TTC549 (cell line): ENCODE results near the gene TTC13.

Experiments
- FAIRE-seq: peaks from 2 replicates; lab custom pipeline; 2012; peaks lifted over from hg19 to GRCh38; lab: Jason Lieb, UNC

The TTC13 gene

GRCh38 chr1:230943048-230943593 lies 35.5 kb downstream of the TTC13 start:
- peak; percentile 78 for FAIRE-seq

DNA sequence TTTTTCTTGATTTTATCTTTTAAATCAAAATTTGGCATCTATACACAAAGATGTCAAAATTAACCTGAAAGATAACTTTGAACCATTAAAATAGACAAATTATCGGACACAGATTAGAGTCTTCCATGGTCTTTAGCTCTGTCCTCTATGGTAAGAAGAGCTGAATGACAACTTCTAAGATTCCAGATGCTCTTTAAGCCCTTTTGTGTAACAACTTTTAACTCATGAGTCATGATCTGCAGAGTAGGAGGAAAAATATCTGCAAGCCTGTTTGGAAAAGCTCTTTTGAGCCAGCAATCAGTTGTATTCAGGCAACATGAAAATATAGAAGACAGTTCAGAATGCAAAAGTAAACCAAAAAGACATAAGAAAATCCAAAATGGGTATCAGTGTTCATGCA lies 37.8 kb downstream of the TTC13 start:
- FAIRE-seq, result no peak

GRCh38 chr1:230939806-230940489 lies 38.7 kb downstream of the TTC13 start:
- FAIRE-seq, result no peak

- no peak for FAIRE-seq
Observed at GRCh38 chr1:230938924-230939368, 39.7 kb downstream of the TTC13 start.

GRCh38 chr1:230937371-230937770 lies 41.3 kb downstream of the TTC13 start:
- no peak for FAIRE-seq

DNA sequence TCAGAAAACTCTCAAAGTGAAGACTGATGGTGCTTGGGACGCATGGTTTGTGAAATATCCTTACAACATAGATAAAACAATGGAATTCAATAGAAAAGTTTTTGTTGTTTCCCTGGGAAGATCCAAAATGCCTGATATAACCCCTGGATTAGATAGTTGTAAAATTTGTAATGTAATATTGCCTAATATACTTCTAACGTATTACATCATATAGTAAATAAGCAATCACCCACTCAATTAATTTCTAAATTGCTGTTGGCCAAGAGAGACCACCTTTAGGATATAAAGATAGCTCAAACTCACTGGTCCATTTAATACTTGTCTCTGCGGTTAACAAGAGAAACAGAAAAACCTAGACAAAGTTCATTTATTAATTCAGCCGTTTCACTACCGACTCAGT lies 42.2 kb downstream of the TTC13 start:
- no peak for FAIRE-seq

- FAIRE-seq, result no peak
Observed at GRCh38 chr1:230935852-230936251, 42.8 kb downstream of the TTC13 start.

GRCh38 chr1:230930986-230931385 lies 47.7 kb downstream of the TTC13 start:
- FAIRE-seq, result no peak

DNA sequence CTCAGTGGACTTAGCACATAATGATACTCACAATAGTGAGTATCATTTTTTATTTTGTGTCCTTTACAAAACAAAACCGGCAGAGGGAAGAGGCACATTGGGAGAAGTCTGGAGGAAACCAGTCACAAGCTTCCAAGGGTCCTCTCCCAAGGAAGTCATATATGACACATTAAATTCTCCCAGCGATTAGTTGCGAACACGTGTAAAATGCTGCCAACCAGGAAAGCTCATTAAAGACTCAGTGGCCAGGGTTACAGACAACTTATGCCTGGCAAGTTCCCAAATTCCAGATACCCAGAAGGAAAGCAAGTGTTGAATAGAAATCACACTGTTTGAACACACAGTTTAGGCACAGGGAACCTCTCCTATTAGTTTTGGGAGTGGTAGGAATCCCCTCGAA lies 52.5 kb downstream of the TTC13 start:
- FAIRE-seq, result no peak

DNA sequence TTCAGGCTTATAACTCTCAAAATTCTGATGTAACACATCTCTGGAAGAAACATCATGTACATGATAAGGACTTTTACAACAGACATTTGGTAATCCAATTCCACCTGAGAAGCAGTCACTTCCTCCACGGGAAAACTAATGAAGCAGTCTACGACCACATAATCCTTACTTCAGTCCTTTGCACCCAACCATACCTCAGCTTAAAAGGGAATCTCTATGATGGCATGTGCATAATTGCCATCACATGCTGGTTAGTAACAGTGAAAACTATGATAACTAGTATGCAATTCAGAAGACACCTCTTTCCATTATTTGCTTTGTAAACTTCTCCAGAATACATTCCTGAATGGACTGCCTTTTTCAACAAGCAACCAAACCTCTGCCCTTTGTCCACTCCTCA lies 53.1 kb downstream of the TTC13 start:
- no peak for FAIRE-seq

- no peak for FAIRE-seq
Observed at GRCh38 chr1:230923176-230923575, 55.5 kb downstream of the TTC13 start.

DNA sequence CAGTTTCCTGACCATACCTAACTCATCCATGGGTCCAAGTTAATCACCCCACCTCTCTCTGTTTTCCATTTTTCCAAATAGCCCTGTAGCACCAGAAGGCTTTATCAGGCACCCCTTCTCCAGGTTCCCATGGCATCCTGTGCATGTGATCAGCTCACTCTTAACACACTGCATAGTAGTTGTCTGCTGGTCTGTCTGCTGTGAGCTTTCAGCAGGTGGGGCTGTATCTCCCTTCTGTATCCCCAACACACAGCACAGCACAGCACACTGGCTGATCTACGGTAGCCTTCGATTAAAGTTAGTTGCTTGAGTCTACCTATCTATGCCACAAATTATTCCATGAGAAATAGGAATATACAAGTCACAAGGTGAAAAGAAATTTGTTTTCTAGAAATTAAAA lies 56.0 kb downstream of the TTC13 start:
- no peak for FAIRE-seq

- no peak for FAIRE-seq
Observed at GRCh38 chr1:230919207-230919606, 59.5 kb downstream of the TTC13 start.

- peak; percentile 92 for FAIRE-seq
Observed at GRCh38 chr1:230917284-230918135, 61.2 kb downstream of the TTC13 start.

DNA sequence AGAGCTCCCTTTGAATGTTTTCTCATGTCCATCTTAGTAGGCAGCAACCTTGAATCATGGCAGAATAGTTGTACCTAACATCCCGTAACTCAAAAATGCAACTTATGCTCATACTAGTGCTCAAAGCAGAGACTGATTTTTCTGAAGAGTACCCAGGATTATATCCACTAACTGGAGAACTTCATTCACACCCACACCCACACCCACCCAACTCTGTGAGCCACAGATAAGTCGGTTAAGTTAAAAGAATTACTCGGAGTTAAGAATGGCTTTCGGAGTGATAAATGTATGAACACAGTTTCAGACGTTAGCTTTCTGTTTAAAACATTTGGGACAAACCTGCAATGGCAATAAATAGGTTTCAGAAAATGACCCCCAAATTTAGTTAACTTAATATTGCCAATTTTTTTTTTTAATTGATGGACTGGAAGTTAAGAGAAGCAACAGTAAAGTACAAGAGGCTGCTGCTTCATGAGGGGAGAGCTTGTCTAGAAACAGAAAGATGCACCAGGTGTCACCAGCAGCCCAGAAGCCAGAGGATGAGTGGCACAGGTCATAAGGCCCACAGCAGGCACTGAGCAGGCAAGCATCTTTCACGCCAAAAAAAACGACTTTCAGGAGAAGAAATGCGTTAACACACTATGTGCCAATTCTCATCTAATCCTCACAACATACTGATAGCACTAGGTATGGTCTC lies 61.9 kb downstream of the TTC13 start:
- FAIRE-seq, result no peak

DNA sequence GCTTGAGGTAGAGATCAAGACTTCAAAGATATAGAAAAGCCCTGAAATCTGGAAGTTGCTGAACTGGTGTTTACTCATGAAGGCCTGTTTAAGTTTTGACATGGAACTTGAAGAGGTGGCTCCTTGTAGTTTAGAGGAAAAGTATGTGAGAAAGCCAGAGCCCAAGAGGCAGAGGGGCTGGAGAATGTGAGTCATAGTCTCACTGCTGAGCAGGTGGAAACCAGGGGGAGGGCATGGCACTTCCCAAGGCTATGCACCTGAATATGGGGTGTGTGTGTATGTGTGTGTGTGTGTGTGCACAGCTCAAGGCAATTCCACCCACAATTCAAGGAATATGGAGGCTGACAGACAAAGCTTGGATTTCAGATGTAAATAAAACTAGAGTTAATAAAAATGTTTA lies 63.6 kb downstream of the TTC13 start:
- FAIRE-seq, result no peak

DNA sequence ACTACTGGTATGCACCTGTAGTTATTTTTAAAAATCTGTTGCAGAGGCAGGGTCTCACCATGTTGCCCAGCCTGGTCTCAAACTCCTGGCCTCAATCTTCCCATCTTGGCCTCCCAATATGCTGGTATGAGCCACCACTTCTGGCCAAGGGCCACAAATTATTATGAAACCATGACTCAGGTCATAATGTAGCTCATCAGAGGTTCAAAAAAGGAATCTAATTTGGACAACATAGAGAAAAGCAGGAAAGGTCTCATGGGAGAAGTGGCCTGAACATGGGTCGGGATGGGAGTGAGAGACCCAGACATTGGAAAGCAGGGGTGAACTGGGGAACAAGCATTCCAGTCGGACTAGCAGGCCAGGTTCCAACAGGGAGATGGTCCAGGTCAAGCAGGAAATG lies 65.2 kb downstream of the TTC13 start:
- FAIRE-seq, result no peak

DNA sequence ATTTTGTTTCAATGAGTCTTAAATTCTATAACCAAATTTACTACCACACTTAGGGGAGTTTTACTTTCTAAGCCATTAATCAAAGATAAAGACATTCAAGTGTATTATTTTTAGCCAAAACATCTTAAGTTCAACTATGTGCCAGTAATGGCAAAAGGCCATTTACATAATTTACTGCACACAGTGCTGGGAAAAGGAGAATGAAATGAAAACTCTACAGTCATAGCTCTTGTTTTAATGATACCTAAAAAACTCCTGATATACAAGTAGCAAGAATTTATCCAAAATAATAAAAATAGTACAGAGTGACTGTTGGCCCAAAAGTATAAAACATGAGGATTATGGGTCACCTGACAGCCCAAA lies 67.9 kb downstream of the TTC13 start:
- no peak for FAIRE-seq

DNA sequence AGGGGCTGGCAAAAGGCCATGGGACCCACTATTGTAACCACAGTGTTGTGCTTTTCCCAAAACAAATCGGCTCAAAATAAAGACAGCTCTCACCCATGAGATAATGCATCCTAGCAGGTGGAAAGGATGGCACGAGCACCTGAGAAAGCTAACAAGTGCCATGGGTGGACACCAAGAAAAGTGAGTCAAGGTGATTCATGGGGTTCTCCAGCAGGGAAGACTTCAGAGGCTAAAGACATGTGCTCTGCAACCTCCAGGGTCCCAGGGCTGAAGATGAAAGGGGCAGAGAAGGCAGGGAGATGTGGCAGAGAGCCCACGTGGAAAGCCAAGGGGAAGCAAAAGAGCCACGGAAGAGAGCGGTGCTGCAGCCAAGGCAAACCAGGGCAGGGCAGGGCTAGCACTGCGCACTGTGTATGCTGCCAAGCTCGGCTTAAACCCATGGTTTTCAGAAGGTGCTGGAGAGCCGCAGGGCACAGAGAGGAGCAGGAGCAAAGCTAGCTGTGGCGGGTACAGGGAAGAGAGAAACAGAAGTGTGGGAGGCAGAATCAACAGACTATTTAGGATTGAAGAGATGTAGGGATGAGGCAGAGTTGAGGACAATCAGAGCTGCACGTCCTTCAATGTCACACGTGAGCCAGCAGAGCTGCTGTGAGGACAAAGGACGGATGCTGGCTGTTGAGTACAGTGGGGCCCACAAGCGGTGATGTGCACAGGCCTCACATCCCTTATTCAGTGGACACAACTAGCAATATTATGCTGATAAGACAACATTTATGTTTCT lies 68.5 kb downstream of the TTC13 start:
- FAIRE-seq, result no peak

DNA sequence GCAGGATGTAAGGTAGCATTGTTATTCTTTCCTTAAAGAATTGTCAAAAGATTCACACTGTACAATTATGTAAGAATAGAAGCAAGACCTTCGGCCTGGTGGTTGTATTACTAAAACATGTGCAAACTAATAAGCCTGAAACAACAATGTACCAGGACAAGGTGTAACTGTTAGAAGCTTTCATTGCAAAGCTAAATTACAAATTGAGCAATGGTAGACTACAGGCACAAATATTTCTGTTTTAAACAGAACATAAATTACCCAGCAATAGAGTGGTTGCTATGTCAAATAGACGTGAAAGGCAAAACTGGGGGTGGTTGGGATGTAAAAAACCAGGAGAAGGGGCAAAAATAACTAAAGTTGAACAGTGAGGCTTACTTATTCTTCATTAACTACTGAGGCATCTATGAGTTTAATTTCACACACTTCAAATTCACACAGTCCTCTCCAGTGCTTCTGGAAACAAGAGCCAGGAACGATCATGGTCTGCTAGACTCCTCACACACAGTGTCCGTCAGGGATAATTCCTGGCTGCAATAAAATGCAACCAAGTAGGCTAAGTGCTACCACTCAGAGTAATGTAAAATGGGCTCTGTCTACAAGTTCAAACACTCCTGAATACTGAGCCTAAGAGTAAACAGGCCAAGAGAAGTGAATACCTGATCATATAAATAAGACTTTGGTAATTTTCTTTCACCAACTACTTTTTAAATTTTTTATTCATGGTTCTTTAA lies 71.0 kb downstream of the TTC13 start:
- no peak for FAIRE-seq

DNA sequence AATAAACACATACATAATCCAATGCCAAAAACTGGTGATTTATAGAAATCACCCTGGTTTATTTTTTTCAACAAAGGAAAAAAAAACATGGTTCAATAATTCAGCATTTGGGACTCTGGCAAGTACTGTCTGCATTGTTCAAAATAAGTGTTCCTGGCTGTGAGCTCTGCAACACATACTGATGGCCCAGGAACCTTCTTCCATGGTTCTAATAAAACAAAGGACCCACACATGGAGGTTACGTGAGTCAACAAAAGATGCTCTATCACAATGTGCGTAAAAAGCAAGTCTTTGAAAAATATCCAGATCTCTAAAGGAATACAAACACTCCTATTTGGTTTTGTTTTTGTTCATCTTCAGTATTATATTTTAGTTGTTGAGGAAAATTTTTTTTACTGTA lies 72.4 kb downstream of the TTC13 start:
- no peak for FAIRE-seq
